G401 (cell line): ENCODE results near the gene ARSB. TPM values are rescaled to one million over a fixed set of nuclear protein-coding genes. Genes with fewer than 3 reads are reported as not detected.
"Not testable (repeated sequence)": the region's sequence is repeated elsewhere in the genome, so short reads cannot be mapped to it uniquely, and the experiment has no call there.

Source experiments
- DNase-seq: peaks from one replicate; pipeline ENCODE4 v3.0.0-alpha.2; 2015; ENCODE audit warnings: low spot score
- in situ Hi-C: cut with HindIII; loops from 2 replicates; pipeline ENCODE4 v1.10.0; 2016; ENCODE audit warnings: low sequenced_read_pairs, mixed read lengths
- total RNA-seq: library from RNA; depleted of rRNA; stranded (reverse); fragments of >200 nt; shearing (Covaris generic); gene quantifications from 2 replicates; pipeline ENCODE4 v1.2.3, GENCODE V29; 2014

The ARSB gene
- total RNA-seq, 1 experiment from 2014 or later: 22.2 TPM

- DNase-seq, in situ Hi-C loops: not testable (repeated sequence)
Observed at GRCh38 chr5:78909224-78909983, 75.7 kb downstream of the ARSB start.

GRCh38 chr5:78908173-78909061 lies 76.7 kb downstream of the ARSB start:
- DNase-seq: no peak

GRCh38 chr5:78907255-78907891 lies 77.7 kb downstream of the ARSB start:
- in situ Hi-C loops: no loop called here
- DNase-seq: no peak

More at GRCh38 chr5:78908173-78909061, 76.7 kb downstream of the ARSB start:
- in situ Hi-C loops: no loop called here

GRCh38 chr5:78905084-78905938 lies 79.8 kb downstream of the ARSB start:
- DNase-seq: no peak
- in situ Hi-C loops: no loop called here

- DNase-seq: no peak
- in situ Hi-C loops: no loop called here
Observed at GRCh38 chr5:78903861-78904260, 81.2 kb downstream of the ARSB start.

- in situ Hi-C loops: no loop called here
- no peak for DNase-seq
Observed at GRCh38 chr5:78903353-78903752, 81.8 kb downstream of the ARSB start.

GRCh38 chr5:78899922-78900362 lies 85.2 kb downstream of the ARSB start:
- no peak for DNase-seq
- in situ Hi-C loops: no loop called here

GRCh38 chr5:78896132-78896531 lies 89.0 kb downstream of the ARSB start:
- in situ Hi-C loops: no loop called here
- no peak for DNase-seq

- DNase-seq: no peak
- in situ Hi-C loops: no loop called here
Observed at GRCh38 chr5:78895616-78896015, 89.5 kb downstream of the ARSB start.

GRCh38 chr5:78893940-78894677 lies 91.0 kb downstream of the ARSB start:
- DNase-seq: no peak
- in situ Hi-C loops: no loop called here

- in situ Hi-C loops: no loop called here
- DNase-seq: no peak
Observed at GRCh38 chr5:78890667-78891379, 94.3 kb downstream of the ARSB start.

- no peak for DNase-seq
- in situ Hi-C loops: no loop called here
Observed at GRCh38 chr5:78889369-78890140, 95.6 kb downstream of the ARSB start.

GRCh38 chr5:78888580-78889368 lies 96.3 kb downstream of the ARSB start:
- no peak for DNase-seq
- in situ Hi-C loops: no loop called here

GRCh38 chr5:78887384-78888118 lies 97.6 kb downstream of the ARSB start:
- DNase-seq: no peak
- in situ Hi-C loops: no loop called here

- in situ Hi-C loops: no loop called here
- DNase-seq: no peak
Observed at GRCh38 chr5:78886341-78887230, 98.5 kb downstream of the ARSB start.
